ENCODE data around the gene SBNO2. TPM values are rescaled to one million over a fixed set of nuclear protein-coding genes. Genes with fewer than 3 reads are reported as not detected.
A peak's percentile ranks its signal among the peaks of the same experiment; 100 is the strongest.

The SBNO2 gene
- total and polyA plus RNA-seq, 9 of the 15 experiments (the other 6 are each of a cell fraction or from before 2014, with no cell fraction given): 0.01 to 46.2 (median 6.7) TPM

DNA sequence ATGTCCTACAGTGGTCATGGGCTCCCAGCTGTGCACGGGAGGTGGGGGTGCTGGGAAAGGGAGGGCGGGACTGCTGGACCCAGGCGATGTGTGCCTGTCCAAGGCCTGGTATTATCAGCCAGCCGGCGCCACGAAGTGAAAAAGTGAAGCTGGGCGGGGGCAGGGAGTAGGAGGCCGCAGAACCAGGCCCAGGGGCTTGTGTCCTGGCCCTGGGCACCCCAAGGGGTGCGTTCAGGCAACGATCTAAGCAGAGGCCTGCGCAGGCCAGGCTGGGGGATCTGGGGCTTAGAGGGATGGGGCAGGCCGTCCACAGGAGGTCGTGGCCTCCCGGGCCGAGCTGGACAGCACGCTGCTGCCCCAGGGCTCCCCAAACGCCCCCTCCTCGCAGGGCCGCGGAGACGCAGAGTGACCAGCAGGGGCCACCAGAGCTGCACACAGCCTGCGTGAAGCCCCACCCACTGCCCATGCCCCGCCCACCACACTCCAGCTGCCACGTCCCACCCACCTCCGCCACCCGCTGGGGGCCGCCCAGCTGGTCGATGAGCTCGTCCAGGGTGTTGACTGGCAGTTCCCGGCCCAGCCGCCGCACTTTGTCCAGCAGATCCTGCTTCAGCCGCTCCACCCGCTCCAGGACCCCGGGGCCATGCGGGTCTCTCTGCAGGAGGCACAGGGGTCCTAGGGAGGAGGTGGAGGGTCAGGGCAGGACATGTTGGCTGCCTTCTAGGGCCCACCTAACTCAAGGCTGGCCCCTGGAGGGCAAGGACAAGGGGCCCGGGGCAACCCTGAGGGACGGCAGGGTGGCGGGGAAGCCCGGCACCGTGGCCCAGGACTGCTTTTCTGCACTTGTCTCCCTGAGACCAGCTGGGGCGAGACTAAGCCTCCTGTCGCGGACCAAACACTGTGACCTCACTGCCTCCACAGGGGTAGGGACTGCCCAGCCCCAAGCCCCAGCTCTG, 60.8 kb downstream of the SBNO2 start (continued):
- TF ChIP-seq MBD2 (IDR thresholded peaks at IDR 0.05; ENCODE audit: borderline replicate concordance, low read depth) (peak; percentile 58; the same call in 1 of the 2 replicates), EP400 (IDR thresholded peaks at IDR 0.05) (no peak; the same call in 1 of the 2 replicates), TAF1 (IDR thresholded peaks at IDR 0.05; ENCODE audit: control insufficient read depth, extremely low read depth, insufficient read depth, low read length, severe bottlenecking) (no peak), IRF9 (tag; IDR thresholded peaks at IDR 0.05) (no peak), ELF2 (CRISPR knock-in tag; IDR thresholded peaks at IDR 0.05) (no peak), ZBTB11 (CRISPR knock-in tag; IDR thresholded peaks at IDR 0.05) (no peak), GTF2B (IDR thresholded peaks at IDR 0.05; ENCODE audit: extremely low read depth, insufficient read length) (no peak), ZNF57 (CRISPR knock-in tag; IDR thresholded peaks at IDR 0.05) (0 out of 2 replicates have a peak, but pooled peaks have one; percentile 41), ELK1 (CRISPR knock-in tag; IDR thresholded peaks at IDR 0.05) (no peak), PYGO2 (tag; IDR thresholded peaks at IDR 0.05) (no peak), MED1 (CRISPR knock-in tag; IDR thresholded peaks at IDR 0.05; ENCODE audit: borderline replicate concordance) (no peak), NR0B1 (IDR thresholded peaks at IDR 0.05; ENCODE audit: partially characterized antibody) (no peak), ZNF695 (CRISPR knock-in tag; IDR thresholded peaks at IDR 0.05) (no peak), CBX2 (IDR thresholded peaks at IDR 0.05; ENCODE audit: insufficient read depth, low read length, poor library complexity, severe bottlenecking) (no peak), NEUROD1 (IDR thresholded peaks at IDR 0.05; ENCODE audit: borderline replicate concordance, low read depth, low read length, partially characterized antibody) (no peak), NFE2L1 (tag; IDR thresholded peaks at IDR 0.05; ENCODE audit: borderline replicate concordance, low read depth) (no peak)
- TF ChIP-seq, protein P1, sequence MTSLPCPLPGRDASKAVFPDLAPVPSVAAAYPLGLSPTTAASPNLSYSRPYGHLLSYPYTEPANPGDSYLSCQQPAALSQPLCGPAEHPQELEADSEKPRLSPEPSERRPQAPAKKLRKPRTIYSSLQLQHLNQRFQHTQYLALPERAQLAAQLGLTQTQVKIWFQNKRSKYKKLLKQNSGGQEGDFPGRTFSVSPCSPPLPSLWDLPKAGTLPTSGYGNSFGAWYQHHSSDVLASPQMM (CRISPR knock-in tag; IDR thresholded peaks at IDR 0.05): no peak
